RWPE1 (cell line): ENCODE data around the gene PPP2R2D.

ENCODE experiments used
- CTCF ChIA-PET: fragments of 350-600 bp; sonication (Branson Sonifier 250); formaldehyde crosslinking; extraction: SDS; loops from one replicate; lab custom pipeline; 2021; lab: Yijun Ruan, JAX
- POLR2A ChIA-PET: fragments of 400-600 bp; formaldehyde crosslinking; extraction: SDS; loops from one replicate; lab custom pipeline; 2020; ENCODE audit warnings: antibody characterized with exemption; ENCODE audit not compliant: low non-redundant PET; lab: Yijun Ruan, JAX
- DNase-seq: peaks from one replicate; pipeline ENCODE4 v3.0.0; 2012; ENCODE audit warnings: low spot score
- H3K27ac ChIP-seq: fragments of 450-650 bp; 2 replicates; pipeline ENCODE4 v1.5.1; 2017
- TF ChIP-seq, protein P1 (sequence below): fragments of 450-650 bp; conservative IDR thresholded peaks from 2 replicates; pipeline ENCODE4 v1.5.1; 2017; ENCODE audit warnings: low read depth, mild to moderate bottlenecking

PPP2R2D gene

DNA sequence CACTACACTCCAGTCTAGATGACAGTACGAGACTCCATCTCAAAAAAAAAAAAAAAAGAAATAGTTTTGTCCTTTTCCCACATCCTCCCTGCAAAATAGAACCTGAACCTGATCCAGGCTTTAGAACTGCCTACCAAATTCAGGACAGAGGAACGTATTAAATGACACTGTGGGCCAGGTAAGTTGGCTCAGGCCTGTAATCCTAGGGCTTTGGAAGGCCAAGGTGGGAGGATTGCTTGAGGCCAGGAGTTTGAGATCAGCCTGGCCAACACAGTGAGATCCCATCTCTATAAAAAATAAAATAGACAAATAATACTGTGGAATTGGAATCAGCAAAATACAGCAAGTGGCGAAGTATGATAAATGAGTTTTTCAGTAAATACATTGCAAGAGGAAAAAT is 90.9 kb downstream of the PPP2R2D start:
- ChIA-PET POLR2A (no interaction called here), CTCF (interaction anchor here (1.2 kb wide), 1 partner anchor 31 kb away, joined by 3 read pairs; no protein-coding TSS in a partner anchor)
- TF ChIP-seq, protein P1, sequence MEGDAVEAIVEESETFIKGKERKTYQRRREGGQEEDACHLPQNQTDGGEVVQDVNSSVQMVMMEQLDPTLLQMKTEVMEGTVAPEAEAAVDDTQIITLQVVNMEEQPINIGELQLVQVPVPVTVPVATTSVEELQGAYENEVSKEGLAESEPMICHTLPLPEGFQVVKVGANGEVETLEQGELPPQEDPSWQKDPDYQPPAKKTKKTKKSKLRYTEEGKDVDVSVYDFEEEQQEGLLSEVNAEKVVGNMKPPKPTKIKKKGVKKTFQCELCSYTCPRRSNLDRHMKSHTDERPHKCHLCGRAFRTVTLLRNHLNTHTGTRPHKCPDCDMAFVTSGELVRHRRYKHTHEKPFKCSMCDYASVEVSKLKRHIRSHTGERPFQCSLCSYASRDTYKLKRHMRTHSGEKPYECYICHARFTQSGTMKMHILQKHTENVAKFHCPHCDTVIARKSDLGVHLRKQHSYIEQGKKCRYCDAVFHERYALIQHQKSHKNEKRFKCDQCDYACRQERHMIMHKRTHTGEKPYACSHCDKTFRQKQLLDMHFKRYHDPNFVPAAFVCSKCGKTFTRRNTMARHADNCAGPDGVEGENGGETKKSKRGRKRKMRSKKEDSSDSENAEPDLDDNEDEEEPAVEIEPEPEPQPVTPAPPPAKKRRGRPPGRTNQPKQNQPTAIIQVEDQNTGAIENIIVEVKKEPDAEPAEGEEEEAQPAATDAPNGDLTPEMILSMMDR, result no peak
- DNase-seq, result no peak
- no peak overlapping the region for H3K27ac ChIP-seq

DNA sequence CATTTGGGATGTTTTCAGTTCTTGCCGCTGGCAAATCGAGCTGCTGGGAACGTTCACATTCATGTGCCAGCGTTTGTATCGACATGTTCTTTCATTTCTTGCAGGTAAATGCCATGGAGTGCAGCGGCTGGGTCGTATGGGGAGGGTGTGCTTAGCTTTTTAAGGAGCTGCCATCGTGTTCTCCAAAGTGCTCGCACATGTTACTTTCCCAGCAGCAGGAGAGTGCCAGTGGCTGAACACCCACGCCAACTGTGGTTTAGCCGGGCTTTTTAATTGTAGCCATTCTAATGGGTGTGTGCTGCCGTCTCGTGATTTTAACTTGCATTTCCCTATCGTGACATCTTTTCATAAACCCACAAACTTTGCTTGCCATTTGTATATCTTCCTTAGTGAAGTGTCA is 92.5 kb downstream of the PPP2R2D start:
- no peak overlapping the region for H3K27ac ChIP-seq
- CTCF ChIA-PET, result interaction anchor here (1.2 to 1.3 kb wide), 2 partner anchors 30 to 107 kb away, joined by 3 to 5 read pairs; no protein-coding TSS in a partner anchor
- no peak for DNase-seq
- TF ChIP-seq, protein P1, result no peak
- POLR2A ChIA-PET, result no interaction called here

DNA sequence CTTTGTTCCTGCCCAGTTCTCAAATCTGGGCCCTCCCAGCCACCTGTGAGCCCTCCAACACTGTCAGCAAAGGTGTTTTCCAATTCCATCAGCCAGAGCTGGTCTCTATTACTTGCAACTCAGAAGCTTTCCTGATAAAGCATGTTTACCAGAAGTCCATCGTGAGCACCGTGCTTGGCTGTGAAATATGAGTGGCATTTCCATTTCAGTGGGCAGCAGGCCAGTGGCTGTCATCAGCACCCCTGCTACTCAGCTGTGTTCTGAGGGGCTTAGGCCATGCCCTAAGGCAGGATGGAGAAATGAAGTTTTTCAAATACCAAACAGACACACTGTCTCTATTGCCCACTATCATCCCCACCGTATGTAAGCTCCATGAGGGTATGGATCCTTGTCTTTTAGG is 93.6 kb downstream of the PPP2R2D start:
- no peak overlapping the region for H3K27ac ChIP-seq
- CTCF ChIA-PET, result interaction anchor here (1.2 to 1.3 kb wide), 2 partner anchors 28 to 109 kb away, joined by 3 to 5 read pairs; no protein-coding TSS in a partner anchor
- TF ChIP-seq, protein P1, result no peak
- POLR2A ChIA-PET, result no interaction called here
- DNase-seq, result no peak

DNA sequence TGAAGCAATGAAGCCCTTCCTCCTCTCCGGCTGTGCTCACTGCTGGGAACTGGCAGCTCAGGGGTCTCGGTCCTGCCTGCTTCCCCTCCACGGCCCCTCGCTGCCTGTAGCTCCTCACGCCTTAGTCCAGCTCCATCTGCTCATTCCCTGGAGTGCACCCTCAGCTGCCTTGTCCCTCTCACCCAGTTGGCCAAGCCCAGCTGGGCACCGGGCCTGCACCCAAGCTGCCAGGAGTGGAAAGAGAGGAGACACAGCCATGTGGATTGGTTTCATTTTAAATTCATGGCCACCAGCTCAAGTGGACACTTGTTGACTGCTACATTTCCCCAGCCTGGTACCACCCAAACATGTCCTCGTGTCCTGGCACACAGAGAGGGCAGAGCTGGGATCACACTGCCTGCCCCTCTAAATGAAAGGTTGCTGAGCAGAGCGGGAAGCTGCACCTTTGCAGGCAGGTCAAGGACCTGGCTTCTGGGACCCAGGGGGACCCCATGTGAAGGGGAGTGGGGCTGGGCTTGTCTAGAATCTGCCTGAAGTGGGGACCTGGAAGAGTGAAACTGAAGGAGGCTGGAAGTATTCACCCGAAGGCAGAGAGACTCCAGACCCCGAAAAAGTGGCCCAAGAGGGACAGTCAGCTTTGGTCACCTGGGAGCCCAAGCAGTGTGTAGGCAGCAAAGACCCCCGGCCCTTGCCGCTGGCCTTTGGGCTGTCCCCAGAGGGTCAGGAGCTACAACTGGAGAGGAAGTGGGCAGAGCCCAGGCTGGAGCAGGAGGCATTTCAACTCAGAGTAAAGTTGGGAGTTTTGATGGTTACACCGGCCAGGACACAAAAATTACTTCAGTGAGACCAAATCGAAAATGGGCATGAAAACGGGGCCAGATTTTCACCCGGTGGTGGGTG is 95.9 kb downstream of the PPP2R2D start:
- CTCF ChIA-PET, result interaction anchor here (0.6 to 2.4 kb wide), 2 partner anchors 26 to 113 kb away, joined by 4 to 12 read pairs; no protein-coding TSS in a partner anchor
- TF ChIP-seq, protein P1, result no peak
- POLR2A ChIA-PET, result no interaction called here
- peak overlapping the region; percentile 56; the same call in 1 of the 2 replicates for H3K27ac ChIP-seq
- no peak for DNase-seq

DNA sequence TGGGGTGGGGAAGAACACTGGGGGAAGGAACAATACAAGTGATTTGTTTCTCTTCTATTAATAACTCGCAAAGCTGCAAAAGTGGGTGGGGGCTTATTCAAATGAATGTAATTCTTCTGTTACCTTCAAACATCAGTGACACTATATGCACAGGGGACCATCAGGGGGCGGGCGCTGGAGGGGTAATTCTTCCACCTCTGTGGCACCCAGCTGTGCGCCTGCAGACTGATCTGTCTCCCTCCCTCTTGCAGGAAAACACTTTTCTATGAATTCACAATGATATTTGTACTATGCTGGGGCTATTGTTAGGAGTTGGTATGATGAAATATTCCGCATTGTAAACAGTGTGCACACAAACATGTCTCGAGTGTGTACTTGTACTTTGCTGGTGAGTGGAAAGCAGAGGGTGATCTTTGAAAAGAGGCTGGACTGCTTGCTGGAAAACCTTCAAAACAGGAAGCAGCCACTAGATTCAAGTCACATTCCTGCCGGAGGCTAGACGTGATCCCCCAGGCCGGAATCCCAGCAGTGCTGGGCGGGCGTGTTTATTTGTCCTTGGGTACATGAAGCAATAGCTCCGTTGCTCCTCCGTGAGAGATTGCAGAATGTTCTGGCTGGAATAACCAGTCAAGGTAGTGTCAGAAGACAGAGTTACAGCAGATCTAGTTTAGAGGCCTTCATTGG is 96.7 kb downstream of the PPP2R2D start:
- CTCF ChIA-PET, result interaction anchor here (2.4 kb wide), 1 partner anchor 26 kb away, joined by 12 read pairs; no protein-coding TSS in a partner anchor
- peak overlapping the region; percentile 56 for H3K27ac ChIP-seq

More for the DNA sequence above, 96.7 kb downstream of the PPP2R2D start:
- TF ChIP-seq, protein P1, result no peak
- peak; percentile 57 for DNase-seq
- POLR2A ChIA-PET, result no interaction called here
